HEK293T (cell line): ENCODE results near the gene FXN.

Experiments used
- CTCF ChIA-PET: fragments of 350-600 bp; formaldehyde crosslinking; extraction: SDS; loops from one replicate; lab custom pipeline; 2021; ENCODE audit warnings: antibody characterized with exemption, inconsistent platforms; lab: Yijun Ruan, JAX
- POLR2A ChIA-PET: fragments of 350-600 bp; formaldehyde crosslinking; extraction: SDS; loops from one replicate; lab custom pipeline; 2020; ENCODE audit warnings: antibody characterized with exemption, inconsistent platforms; lab: Yijun Ruan, JAX
- DNase-seq: peaks from one replicate; pipeline ENCODE4 v3.0.0; 2012; ENCODE audit warnings: mixed read lengths; ENCODE audit errors: extremely low spot score
- ARNT ChIP-seq: fragments of 450-650 bp; IDR thresholded peaks from 2 replicates; pipeline ENCODE4 v1.6.1; 2017; ENCODE audit warnings: mild to moderate bottlenecking
- BHLHE40 ChIP-seq: fragments of 450-650 bp; IDR thresholded peaks from 2 replicates; pipeline ENCODE4 v1.6.1; 2016; ENCODE audit warnings: mild to moderate bottlenecking, moderate library complexity, borderline replicate concordance
- CTBP1 ChIP-seq: fragments of 450-650 bp; IDR thresholded peaks from 2 replicates; pipeline ENCODE4 v1.6.1; 2016; ENCODE audit warnings: borderline replicate concordance
- ELF4 ChIP-seq: fragments of 450-650 bp; IDR thresholded peaks from 2 replicates; pipeline ENCODE4 v1.6.1; 2017; ENCODE audit warnings: antibody characterized with exemption
- FOXA1 ChIP-seq: fragments of 450-650 bp; IDR thresholded peaks from 2 replicates; pipeline ENCODE4 v1.6.1; 2016; ENCODE audit warnings: mild to moderate bottlenecking
- FOXK2 ChIP-seq: fragments of 450-650 bp; IDR thresholded peaks from 2 replicates; pipeline ENCODE4 v1.6.1; 2016; ENCODE audit warnings: mild to moderate bottlenecking
- FOXM1 ChIP-seq: fragments of 450-650 bp; IDR thresholded peaks from 2 replicates; pipeline ENCODE4 v1.6.1; 2017; ENCODE audit warnings: mild to moderate bottlenecking, borderline replicate concordance
- HDGF ChIP-seq: fragments of 450-650 bp; IDR thresholded peaks from 2 replicates; pipeline ENCODE4 v1.6.1; 2017; ENCODE audit warnings: antibody characterized with exemption, borderline replicate concordance
- L3MBTL2 ChIP-seq: fragments of 450-650 bp; conservative IDR thresholded peaks from 2 replicates; pipeline ENCODE4 v1.6.1; 2016; ENCODE audit warnings: mild to moderate bottlenecking
- LEF1 ChIP-seq: fragments of 450-650 bp; IDR thresholded peaks from 2 replicates; pipeline ENCODE4 v1.6.1; 2017; ENCODE audit warnings: mild to moderate bottlenecking, borderline replicate concordance
- NFRKB ChIP-seq: fragments of 450-650 bp; IDR thresholded peaks from 2 replicates; pipeline ENCODE4 v1.6.1; 2016; ENCODE audit warnings: mild to moderate bottlenecking, moderate library complexity
- PKNOX1 ChIP-seq: fragments of 450-650 bp; IDR thresholded peaks from 2 replicates; pipeline ENCODE4 v1.6.1; 2016
- SP1 ChIP-seq: fragments of 450-650 bp; IDR thresholded peaks from 2 replicates; pipeline ENCODE4 v1.6.1; 2017
- SUZ12 ChIP-seq: fragments of 450-650 bp; IDR thresholded peaks from 2 replicates; pipeline ENCODE4 v1.6.1; 2016; ENCODE audit warnings: mild to moderate bottlenecking
- TARDBP ChIP-seq: fragments of 450-650 bp; IDR thresholded peaks from 2 replicates; pipeline ENCODE4 v1.6.1; 2016
- ZNF384 ChIP-seq: fragments of 450-650 bp; IDR thresholded peaks from 2 replicates; pipeline ENCODE4 v1.6.1; 2016

Gene FXN

DNA sequence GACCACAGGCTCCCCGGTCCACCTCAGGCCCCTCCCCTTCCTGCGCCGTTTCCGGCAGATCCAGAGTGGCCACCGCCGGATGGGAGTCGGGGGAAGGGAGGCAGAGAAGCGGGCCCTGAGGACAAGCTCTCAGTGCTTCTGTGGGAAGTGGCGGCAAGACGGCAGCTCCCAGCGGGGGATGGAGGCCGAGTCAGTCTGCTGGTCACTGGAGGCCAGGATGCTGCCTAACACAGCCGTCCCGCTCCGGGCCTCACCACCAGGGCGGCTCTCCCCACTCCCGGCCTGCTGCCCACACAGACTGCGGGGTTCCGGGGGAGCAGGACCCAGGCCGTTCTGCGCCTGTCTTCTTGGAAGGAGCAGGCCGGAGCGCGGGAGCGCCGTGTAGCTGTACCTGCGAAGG lies 31.4 kb downstream of the FXN start:
- POLR2A ChIA-PET = no interaction called here
- no peak for TF ChIP-seq SP1
- no peak for TF ChIP-seq L3MBTL2
- no peak for TF ChIP-seq ARNT
- TF ChIP-seq CTBP1 = no peak
- no peak for TF ChIP-seq HDGF
- TF ChIP-seq ZNF384 = no peak
- TF ChIP-seq LEF1 = no peak
- TF ChIP-seq TARDBP = no peak
- no peak for TF ChIP-seq BHLHE40
- no peak for TF ChIP-seq FOXK2
- TF ChIP-seq NFRKB = no peak
- no peak for TF ChIP-seq ELF4
- no peak for TF ChIP-seq FOXM1
- no peak for TF ChIP-seq PKNOX1
- TF ChIP-seq SUZ12 = no peak
- TF ChIP-seq FOXA1 = no peak
- DNase-seq = no peak
- CTCF ChIA-PET = no interaction called here

- DNase-seq = no peak
- ChIA-PET POLR2A (no interaction called here), CTCF (no interaction called here)
- TF ChIP-seq TARDBP (no peak), CTBP1 (no peak), SP1 (no peak), L3MBTL2 (no peak), PKNOX1 (no peak), ZNF384 (no peak), ARNT (no peak), ELF4 (no peak), BHLHE40 (no peak), NFRKB (no peak), FOXM1 (no peak), FOXA1 (no peak), FOXK2 (no peak), LEF1 (no peak), HDGF (no peak), SUZ12 (no peak)
These were observed 34.6 kb downstream of the FXN start for GRCh38 chr9:69070201-69070600.

DNA sequence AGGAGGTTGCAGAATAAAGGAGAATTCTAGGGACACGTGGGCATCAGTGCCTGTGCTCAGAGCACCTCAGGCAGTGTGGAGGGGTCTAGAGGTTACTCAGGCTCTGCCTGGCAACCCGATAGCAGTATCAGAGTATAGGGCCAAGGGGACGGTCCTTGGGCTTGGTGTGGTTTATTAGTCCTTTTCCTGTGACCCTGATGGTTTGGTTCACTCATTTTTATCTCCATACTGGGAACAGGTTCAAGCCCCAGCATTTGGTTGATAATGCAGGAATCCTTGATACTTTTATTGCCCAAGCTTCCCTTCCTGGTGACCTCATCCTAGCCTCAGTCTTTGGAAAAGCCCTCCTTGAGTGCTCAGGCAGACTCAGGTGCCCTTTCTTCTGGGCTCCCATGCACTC lies 35.5 kb downstream of the FXN start:
- ChIA-PET POLR2A (no interaction called here), CTCF (no interaction called here)
- no peak for TF ChIP-seq SUZ12
- no peak for TF ChIP-seq ZNF384
- no peak for TF ChIP-seq HDGF
- no peak for TF ChIP-seq NFRKB
- TF ChIP-seq TARDBP = no peak
- TF ChIP-seq LEF1 = no peak
- TF ChIP-seq SP1 = no peak
- no peak for TF ChIP-seq ELF4
- no peak for TF ChIP-seq FOXK2
- DNase-seq = no peak

- ChIA-PET POLR2A (no interaction called here), CTCF (no interaction called here)
These were observed 37.6 kb downstream of the FXN start for GRCh38 chr9:69073103-69073502.

GRCh38 chr9:69074801-69075200 lies 39.2 kb downstream of the FXN start:
- no peak for TF ChIP-seq FOXM1
- no peak for TF ChIP-seq ZNF384
- no peak for TF ChIP-seq SUZ12
- TF ChIP-seq LEF1 = no peak
- no peak for TF ChIP-seq FOXK2
- TF ChIP-seq NFRKB = no peak
- TF ChIP-seq SP1 = no peak
- no peak for TF ChIP-seq PKNOX1
- TF ChIP-seq ELF4 = no peak
- no peak for TF ChIP-seq ARNT
- no peak for TF ChIP-seq FOXA1
- TF ChIP-seq L3MBTL2 = no peak
- TF ChIP-seq CTBP1 = no peak
- no peak for TF ChIP-seq BHLHE40
- no peak for TF ChIP-seq HDGF
- TF ChIP-seq TARDBP = no peak
- ChIA-PET CTCF (no interaction called here), POLR2A (no interaction called here)
- DNase-seq = no peak

More at GRCh38 chr9:69073103-69073502, 37.6 kb downstream of the FXN start:
- DNase-seq = no peak
- no peak for TF ChIP-seq ZNF384
- no peak for TF ChIP-seq ARNT
- TF ChIP-seq FOXK2 = no peak
- TF ChIP-seq FOXA1 = no peak
- TF ChIP-seq BHLHE40 = no peak
- TF ChIP-seq SUZ12 = no peak
- TF ChIP-seq LEF1 = no peak
- TF ChIP-seq NFRKB = no peak

- POLR2A ChIA-PET = no interaction called here
- CTCF ChIA-PET = no interaction called here
- no peak for DNase-seq
- TF ChIP-seq FOXM1 (no peak), L3MBTL2 (no peak), ARNT (no peak), FOXA1 (no peak), TARDBP (no peak), LEF1 (no peak), PKNOX1 (no peak), NFRKB (no peak), SP1 (no peak), ELF4 (no peak), ZNF384 (no peak), SUZ12 (no peak), BHLHE40 (no peak), CTBP1 (no peak)
These were observed 41.0 kb downstream of the FXN start for GRCh38 chr9:69076550-69076949.
